ENCODE measurements around the gene PLXDC2.
"Not testable (repeated sequence)": the region's sequence is repeated elsewhere in the genome, so short reads cannot be mapped to it uniquely, and the experiment has no call there.

Gene PLXDC2

DNA sequence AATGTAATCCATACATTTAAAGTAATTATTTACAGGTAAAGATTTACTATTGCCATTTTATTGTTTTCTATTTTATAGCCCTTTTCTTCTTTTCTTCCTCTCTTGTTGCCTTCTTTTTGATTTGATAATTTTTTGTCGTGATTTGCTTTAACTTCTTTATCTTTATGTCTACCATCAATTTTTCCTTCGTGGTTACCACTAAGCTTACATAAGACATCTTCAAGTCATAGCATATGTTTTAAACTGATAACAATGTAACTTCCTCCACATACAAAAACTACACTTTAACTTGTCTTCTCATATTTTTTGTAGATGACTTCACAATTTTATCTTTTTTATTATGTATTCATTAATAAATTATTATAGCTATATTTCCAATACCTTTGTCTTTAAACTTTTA is 316.6 kb downstream of the PLXDC2 start:
- no peak for DNase-seq

- DNase-seq, result no peak
Observed at GRCh38 chr10:20133669-20134189, 317.5 kb downstream of the PLXDC2 start.

DNA sequence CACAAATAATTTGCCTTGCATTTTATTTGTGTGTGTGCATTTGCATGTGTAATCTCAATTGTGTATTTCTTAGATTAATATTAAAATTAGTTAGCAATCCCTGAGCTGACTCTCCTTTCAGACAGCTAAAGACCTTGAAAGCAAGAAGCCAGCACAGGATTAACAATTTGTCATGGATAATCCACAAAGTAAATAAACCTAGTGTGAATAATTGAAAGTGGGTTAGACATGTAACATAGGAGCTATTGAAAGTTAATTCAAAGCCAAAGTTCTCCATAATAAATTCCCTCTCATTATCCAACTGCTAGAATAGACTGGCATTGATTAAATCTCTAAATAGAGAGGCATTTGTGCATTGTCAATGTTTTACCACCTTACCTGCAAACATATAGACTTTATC is 326.1 kb downstream of the PLXDC2 start:
- no peak for DNase-seq

DNA sequence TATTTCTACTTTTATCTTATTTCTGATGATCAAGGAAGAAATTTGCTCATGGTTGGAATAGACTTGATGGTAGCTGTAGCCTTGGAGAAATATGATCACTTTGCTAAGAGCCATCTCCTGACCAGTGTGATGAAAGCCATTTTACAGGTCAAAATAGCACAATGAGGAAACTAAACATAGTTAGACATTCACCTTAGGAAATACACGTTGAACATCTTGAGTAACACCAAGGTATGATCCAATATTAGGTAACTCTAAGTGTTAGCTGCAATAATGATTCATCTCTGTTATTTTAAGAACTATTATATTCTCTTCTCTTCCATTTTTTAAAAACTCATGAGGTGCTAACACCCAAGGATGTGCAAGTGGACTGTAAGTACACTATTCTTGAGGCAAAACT is 328.0 kb downstream of the PLXDC2 start:
- DNase-seq, result no peak

DNA sequence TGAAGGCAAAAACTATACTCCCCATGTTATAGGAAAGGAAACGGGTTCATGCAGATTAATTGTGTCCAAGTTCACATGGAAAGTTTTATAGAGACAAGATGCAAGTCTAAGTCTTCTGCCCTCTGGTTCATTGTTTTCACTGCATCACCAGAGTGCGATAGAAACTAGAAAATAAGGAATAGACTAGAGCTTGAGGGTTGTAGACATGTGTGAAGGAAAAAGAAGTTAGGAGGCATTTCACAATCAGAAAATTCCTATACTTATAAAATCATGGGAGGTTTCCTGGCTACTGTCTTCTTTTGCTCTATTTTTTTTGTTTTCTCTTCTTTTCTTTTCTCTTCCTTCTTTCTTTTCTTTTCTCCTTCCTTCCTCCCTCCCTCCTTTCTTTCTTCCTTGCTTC is 329.8 kb downstream of the PLXDC2 start:
- no peak for DNase-seq

DNA sequence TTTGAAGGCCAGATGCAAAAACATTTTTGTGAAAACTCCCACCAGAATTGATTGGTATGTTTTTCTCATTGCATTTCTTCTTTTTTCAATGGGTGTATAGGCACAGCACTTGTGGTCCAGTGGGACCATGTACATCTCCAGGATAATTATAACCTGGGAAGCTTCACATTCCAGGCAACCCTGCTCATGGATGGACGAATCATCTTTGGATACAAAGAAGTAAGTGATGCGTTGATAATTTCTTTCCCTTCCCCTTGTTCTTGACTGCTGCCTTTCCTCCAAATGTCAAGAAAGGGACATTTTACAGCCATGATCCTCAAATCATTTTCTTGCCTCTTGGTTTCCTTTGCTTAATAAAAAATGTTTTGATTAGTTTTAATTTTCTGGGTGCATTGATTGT is 331.5 kb downstream of the PLXDC2 start:
- no peak for DNase-seq

GRCh38 chr10:20156511-20156910 is 340.3 kb downstream of the PLXDC2 start:
- DNase-seq, result no peak

GRCh38 chr10:20157314-20157713 is 341.1 kb downstream of the PLXDC2 start:
- no peak for DNase-seq

DNA sequence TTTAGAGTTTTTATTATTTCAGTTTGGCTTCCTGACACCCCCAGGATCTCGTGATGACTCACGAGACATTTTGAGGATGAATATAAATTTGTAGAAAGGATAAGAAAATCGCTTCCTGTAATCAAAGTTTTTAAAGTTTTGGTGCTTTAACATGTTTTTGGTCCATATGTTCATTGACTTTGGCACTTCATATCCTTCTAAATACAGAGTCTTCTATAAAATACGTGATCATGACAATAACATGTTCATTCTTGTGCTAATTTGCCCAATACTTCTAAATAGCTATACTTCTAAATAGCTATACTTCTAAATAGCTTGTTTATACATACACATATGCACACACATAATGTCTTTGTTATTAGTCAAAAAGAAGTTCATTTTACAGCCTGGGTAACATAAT is 341.9 kb downstream of the PLXDC2 start:
- no peak for DNase-seq

DNA sequence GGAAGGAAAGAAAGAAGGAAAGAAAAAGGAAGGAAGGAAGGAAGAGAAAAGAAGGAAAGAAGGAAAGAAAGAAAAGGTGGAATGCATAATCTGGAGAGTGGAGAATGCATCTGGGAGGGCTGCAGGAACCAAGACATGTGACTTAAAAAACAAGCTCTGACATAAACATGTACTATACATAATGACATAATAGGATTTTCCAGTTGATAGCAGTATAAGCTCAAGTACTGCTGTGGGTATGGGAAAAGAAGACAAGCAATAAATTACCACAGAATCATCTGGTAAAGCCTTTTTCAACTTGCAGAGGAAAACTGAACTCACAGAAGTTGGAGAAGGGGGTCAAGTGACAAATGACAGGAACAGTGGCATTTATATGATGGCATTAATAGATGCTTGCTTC is 345.9 kb downstream of the PLXDC2 start:
- no peak for DNase-seq

DNA sequence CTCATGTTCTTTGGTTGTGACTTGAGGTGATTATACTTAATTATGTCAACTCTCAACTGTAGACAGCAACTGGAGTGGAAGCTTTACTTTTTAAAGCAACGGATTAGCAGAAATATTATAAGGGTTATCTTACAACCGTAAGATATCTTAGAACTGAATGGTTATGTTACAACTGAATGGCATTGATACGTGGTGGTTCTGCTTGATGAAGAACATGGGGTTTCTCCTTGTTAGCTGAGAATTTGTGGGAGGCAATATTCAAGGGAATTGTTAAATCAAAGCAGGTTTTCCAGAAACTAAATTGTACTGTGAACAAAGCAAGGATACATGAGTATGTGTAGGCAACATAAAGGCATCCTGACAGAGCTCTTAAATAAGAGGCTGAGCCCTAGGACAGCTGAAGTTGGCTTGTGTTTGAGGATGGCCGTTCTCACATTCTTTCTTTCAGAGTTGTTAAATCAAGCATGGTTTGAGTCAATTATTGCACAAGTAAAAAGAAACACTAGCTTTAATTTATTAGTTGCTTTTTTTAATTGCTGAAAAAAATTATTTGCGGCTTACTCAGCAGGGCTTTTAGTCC is 350.0 kb downstream of the PLXDC2 start:
- DNase-seq, result no peak

DNA sequence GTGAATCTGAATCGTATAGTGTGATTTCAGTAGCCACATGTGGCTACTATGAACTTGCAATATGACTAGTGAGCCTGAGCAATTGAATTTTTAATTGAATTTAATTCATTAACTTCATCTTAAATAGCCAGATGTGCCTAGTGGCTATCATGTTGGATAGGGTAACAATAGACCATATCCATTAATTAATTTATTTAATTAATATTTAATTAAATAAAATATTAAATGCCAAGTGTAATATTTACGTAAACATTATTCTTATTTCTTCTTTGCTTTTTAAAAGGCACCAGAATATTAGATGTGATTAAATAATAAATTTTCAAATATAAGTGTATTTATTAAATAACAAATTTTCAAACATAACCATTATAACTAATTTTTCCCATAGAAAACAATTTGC is 354.4 kb downstream of the PLXDC2 start:
- no peak for DNase-seq

- no peak for DNase-seq
Observed at GRCh38 chr10:20173046-20173445, 356.8 kb downstream of the PLXDC2 start.

DNA sequence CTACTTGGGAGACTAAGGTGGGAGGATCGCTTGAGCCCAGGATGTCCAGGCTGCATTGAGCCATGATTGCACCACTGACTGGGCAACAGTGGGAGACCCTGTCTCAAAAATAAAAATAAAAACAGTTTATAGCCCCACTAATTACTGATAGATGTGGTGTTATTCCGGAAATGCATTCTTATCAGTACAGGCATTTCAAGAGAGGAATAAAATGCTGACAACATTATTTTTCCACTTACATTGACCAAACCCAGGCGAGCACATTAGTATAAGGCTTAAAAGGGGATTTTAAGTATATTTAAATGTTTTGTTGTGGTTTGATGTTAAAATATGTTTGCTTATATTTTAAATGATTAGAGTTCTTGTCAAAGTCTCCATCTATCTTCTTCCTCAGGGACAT is 359.5 kb downstream of the PLXDC2 start:
- no peak for DNase-seq

DNA sequence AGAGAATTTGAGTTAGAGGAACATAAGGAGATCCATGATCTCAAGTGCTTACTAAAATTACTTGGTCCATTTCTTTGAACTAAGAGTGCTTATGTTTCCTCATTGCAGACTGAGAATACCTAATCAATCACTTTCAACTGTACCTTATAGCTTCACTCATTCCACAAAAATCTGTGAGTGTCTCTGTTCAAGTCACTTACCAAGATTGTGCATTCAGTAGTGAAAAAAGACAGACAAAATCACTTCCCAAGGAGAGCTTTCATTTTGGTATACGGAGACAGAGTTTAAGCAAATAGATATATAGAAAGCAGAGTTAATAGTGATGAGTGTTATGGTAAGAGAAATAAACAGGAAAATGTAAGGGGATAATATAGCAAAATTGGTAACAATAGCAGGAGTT is 364.5 kb downstream of the PLXDC2 start:
- DNase-seq, result no peak

- no peak for DNase-seq
Observed at GRCh38 chr10:20181434-20181833, 365.2 kb downstream of the PLXDC2 start.

- DNase-seq, result no peak
Observed at GRCh38 chr10:20185116-20185515, 368.9 kb downstream of the PLXDC2 start.

DNA sequence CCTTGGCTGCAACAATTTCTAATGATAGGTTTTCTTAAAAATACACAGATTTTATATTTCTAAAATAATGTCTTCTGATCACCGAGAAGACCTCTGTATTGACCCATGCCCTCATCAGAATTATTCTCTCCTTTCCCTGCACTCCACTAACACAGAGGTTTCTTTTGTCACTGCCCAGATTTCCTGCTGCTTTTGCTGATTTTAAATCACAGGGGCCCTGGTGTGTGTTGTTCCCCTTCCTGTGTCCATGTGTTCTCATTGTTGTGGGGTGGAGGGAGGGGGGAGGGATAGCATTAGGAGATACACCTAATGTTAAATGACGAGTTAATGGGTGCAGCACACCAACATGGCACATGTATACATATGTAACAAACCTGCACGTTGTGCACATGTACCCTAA is 375.2 kb downstream of the PLXDC2 start:
- DNase-seq, result not testable (repeated sequence)

GRCh38 chr10:20195076-20195475 is 378.8 kb downstream of the PLXDC2 start:
- DNase-seq, result no peak

DNA sequence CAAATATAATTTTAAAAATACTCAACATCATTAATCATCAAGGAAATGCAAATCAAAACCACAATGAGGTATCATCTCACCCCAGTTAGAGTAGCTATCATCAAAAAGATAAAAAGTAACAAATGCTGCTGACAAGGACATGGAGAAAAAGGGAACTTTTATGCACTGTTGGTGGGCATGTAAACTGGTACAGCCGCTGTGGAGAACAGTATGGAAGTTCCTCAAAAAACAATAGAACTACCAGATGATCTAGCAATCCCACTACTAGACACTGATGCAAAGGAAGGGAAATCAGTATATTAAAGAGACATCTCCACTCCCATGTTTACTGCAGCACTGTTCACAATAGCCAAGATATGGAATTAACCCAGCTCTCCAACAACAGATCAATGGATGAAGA is 384.5 kb downstream of the PLXDC2 start:
- DNase-seq, result no peak

DNA sequence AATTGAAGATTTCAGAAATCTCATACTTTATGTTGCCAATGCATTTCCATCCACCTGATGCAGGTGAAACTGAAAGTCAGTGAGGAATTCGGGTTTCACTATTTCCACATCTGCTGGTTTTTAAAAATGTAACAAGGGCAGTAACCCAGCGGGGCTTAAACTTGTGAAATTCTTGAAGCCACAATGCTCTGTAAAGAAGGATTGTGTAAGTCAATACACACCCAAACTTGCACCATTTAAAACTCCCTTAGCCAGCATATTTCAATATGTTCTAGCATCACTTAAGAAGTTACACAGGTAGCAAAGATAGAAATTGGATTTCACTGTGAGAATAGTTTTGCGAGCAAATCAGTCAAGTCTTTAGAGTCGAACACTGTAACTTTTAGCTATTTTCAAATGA is 386.1 kb downstream of the PLXDC2 start:
- DNase-seq, result no peak

DNA sequence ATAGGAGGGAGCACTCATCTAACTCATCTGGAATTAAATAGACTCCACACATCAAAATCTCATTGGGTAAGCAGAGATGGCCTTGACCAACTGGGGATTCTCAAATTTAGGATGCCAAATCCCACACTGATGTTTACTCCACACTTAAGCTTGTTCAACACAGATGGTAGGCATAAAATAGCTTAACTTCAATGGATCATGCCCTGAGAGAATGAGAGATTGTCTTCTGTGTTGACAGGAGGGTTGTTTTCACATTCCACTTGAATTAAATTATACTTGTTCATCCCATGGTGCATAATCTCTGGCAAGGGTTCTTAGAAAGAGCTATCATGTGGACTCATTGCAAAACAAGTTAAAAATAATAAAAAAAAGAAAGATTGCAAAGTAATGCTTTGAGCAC is 391.4 kb downstream of the PLXDC2 start:
- no peak for DNase-seq

DNA sequence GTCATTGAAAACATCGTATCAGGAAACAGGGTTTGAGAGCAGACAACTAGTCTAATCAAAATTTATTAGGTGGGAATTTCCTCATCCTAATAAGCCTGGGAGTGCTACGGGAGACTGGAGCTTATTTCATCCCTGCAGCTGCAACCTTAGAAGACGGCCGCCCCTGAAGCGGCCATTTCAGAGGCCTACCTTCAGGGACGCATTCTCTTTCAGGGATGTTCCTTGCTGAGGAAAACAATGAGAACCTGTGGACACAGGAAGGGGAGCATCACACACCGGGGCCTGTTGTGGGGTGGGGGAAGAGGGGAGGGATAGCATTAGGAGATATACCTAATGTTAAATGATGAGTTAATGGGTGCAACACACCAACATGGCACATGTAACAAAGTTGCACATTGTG is 392.9 kb downstream of the PLXDC2 start:
- not testable (repeated sequence) for DNase-seq

DNA sequence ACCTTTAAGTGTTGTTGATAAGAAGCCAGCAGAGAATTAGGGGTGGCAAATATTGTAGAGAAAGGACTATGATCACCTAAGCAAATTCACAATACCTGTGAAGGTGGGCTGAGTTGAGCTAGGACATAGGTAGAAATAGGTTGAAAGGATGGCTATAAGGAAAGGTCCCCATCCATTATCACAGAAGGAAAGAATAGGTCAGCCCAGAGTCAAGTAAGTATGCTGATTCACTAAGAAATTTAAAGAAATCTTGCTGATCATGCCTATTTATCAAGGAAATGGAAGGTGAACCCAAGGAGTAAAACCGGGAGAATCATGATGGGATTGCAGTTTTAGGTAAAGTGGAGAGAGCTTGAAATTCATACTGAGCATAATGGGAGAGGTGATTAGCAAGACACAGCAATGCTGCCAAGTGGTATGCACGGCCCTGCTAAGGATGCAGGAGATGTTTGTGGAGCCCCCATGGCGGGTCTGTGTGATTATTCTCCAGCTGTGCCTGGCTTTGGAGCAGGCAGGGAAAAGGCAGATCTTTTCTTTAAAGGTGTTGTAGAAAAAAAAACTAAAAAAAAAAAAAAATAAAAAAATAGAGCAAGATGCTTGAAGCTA is 399.4 kb downstream of the PLXDC2 start:
- DNase-seq, result no peak

DNA sequence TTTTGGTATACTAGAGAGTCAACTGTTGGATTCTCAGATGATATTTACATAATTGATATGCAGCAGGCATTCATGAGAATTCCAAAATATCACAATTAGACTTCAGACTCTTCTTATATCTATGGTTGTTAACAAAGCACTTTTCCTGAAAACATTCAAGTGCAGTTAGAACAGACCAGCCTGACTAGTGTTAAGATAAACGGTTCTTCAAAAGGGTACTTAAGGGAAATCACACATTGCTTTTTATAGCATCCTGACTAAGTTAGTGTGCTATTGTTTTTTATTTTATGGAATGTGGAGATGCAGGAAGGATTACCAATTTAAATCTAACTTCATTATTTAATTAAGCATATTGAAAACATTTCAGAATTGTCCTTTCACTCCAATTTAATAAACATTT is 405.1 kb downstream of the PLXDC2 start:
- DNase-seq, result no peak
